ENCODE results near the gene NELL1. TPM values are rescaled to one million over a fixed set of nuclear protein-coding genes. Genes with fewer than 3 reads are reported as not detected.

The NELL1 gene
- total RNA-seq, 2 experiments from 2014 or later, result not detected

DNA sequence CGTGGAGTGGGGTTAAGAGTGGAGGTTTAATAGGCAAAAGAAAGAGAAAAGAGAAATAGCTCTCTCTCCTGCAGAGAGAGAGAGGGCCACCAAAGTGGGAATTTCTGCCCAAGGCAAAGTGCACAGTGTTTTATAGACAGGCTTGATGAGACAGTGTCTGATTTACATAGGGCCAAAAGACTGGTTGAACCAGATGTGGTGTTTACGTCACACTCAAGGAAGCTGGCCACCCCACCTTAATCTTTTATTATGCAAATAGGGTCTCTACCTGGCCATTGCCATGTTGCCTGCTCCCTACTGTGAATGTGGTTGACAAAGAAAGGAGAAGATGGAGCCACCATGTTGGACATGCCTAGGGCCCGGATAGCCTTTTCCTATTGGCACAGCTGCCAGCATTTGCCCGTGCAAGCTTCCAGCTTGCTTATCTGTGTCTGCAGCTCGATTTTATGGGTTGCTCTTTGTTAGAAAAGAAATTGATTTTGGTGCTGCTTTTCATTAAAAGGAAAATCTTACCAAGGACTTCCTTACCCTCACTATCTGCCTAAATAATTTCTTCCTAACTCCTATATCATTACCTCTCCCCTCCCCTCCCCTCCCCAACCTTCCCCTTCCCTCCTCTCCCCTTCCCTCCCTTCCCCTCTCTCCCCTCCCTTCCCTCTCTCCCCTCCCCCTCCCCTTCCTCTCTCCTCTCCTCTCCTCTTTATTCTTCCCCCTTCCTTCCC lies 436.0 kb downstream of the NELL1 start:
- POLR2A ChIA-PET, result no interaction called here
- H3K27ac Mint-ChIP-seq, result no peak overlapping the region
- no peaks in the 10 kb centered on the region for H3K27me3 Mint-ChIP-seq
- H3K36me3 Mint-ChIP-seq (ENCODE audit: low read depth), result no peaks in the 10 kb centered on the region
- H3K4me1 Mint-ChIP-seq (ENCODE audit: low read depth), result no peaks in the 10 kb centered on the region
- DNase-seq (no peak), ATAC-seq (ENCODE audit: poor library complexity) (no peak)
- Histone ChIP-seq H3K4me3 (ENCODE audit: low read length) (no peak overlapping the region), H3K36me3 (ENCODE audit: insufficient read depth, low read length) (no peaks in the 10 kb centered on the region), H3K27ac (ENCODE audit: low read depth in 1 of 2, low read length in 2 of 2) (no peak overlapping the region), H3K9me3 (ENCODE audit: control insufficient read depth in 1 of 2, insufficient read depth in 1 of 2, low read length in 2 of 2) (no peaks in the 10 kb centered on the region), H3K4me1 (ENCODE audit: insufficient read depth, low read length) (no peaks in the 10 kb centered on the region), H3K27me3 (ENCODE audit: control insufficient read depth in 1 of 2, insufficient read depth in 2 of 2, low read length in 2 of 2) (no peaks in the 10 kb centered on the region)
- TF ChIP-seq, protein P1, sequence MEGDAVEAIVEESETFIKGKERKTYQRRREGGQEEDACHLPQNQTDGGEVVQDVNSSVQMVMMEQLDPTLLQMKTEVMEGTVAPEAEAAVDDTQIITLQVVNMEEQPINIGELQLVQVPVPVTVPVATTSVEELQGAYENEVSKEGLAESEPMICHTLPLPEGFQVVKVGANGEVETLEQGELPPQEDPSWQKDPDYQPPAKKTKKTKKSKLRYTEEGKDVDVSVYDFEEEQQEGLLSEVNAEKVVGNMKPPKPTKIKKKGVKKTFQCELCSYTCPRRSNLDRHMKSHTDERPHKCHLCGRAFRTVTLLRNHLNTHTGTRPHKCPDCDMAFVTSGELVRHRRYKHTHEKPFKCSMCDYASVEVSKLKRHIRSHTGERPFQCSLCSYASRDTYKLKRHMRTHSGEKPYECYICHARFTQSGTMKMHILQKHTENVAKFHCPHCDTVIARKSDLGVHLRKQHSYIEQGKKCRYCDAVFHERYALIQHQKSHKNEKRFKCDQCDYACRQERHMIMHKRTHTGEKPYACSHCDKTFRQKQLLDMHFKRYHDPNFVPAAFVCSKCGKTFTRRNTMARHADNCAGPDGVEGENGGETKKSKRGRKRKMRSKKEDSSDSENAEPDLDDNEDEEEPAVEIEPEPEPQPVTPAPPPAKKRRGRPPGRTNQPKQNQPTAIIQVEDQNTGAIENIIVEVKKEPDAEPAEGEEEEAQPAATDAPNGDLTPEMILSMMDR (IDR thresholded peaks at IDR 0.05), result no peak
- peaks cover 9% of the 10 kb centered on the region for H3K9me3 Mint-ChIP-seq
- intact Hi-C loops (cut with DNase I, micrococcal nuclease), result no loop called here
- CTCF ChIA-PET, result no interaction called here
- no peak overlapping the region for H3K4me3 Mint-ChIP-seq

DNA sequence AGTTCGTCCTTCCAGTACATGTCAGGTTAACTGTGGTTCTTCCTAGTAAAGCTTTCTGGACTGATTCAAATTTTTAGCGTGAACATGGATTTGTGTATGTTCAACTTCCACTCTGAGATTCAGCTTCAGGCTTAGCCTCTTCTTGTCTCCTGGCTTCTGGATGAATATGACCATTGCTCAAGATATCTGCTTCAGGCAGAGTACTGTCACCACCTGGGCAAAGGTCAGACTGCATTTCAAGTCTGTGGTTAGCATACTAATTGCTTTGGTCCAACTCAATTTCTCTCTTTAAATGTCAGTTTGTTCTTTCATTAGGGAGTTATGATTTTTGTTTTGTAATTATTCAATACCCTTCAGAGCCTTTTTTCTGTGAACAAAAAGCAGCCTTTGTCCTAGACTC lies 440.0 kb downstream of the NELL1 start:
- Mint-ChIP-seq H3K4me3 (no peak overlapping the region), H3K27ac (no peak overlapping the region), H3K36me3 (ENCODE audit: low read depth) (no peaks in the 10 kb centered on the region), H3K27me3 (no peaks in the 10 kb centered on the region), H3K9me3 (peaks cover 7% of the 10 kb centered on the region), H3K4me1 (ENCODE audit: low read depth) (no peaks in the 10 kb centered on the region)
- intact Hi-C loops (cut with DNase I, micrococcal nuclease), result no loop called here
- CTCF ChIA-PET, result no interaction called here
- TF ChIP-seq, protein P1 (IDR thresholded peaks at IDR 0.05), result no peak
- Histone ChIP-seq H3K9me3 (ENCODE audit: control insufficient read depth in 1 of 2, insufficient read depth in 1 of 2, low read length in 2 of 2) (peaks cover 0 to 3% of the 10 kb centered on the region in 2 experiments), H3K4me3 (ENCODE audit: low read length) (no peak overlapping the region), H3K27ac (ENCODE audit: low read depth in 1 of 2, low read length in 2 of 2) (no peak overlapping the region), H3K27me3 (ENCODE audit: control insufficient read depth in 1 of 2, insufficient read depth in 2 of 2, low read length in 2 of 2) (no peaks in the 10 kb centered on the region), H3K4me1 (ENCODE audit: insufficient read depth, low read length) (no peaks in the 10 kb centered on the region), H3K36me3 (ENCODE audit: insufficient read depth, low read length) (no peaks in the 10 kb centered on the region)
- ATAC-seq (ENCODE audit: poor library complexity), result no peak
- no peak for DNase-seq
- POLR2A ChIA-PET, result no interaction called here

DNA sequence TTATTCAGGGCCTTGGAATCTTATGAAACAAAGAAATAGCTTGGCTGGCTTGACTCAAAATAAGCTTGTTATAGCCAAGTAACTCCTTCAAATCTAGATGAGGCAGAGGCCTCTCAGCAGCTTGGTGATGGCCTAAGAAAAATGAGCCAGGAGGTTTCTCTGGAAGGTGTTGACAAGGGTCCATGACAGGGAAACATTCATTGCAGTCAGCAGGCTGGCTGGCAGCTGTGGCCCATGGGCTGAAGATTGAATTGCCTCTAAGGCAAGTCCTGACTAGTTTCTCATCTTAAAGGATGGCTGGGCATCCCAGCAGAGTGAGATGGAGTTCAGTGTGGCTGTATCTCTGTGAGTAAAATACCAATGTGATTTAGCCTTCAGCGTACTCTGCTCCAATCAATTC lies 441.0 kb downstream of the NELL1 start:
- TF ChIP-seq, protein P1 (IDR thresholded peaks at IDR 0.05), result no peak
- H3K4me3 ChIP-seq (ENCODE audit: low read length), result no peak overlapping the region
- ChIA-PET CTCF (no interaction called here), POLR2A (no interaction called here)
- DNase-seq (no peak), ATAC-seq (ENCODE audit: poor library complexity) (no peak)
- Mint-ChIP-seq H3K27me3 (no peaks in the 10 kb centered on the region), H3K9me3 (peaks cover 2% of the 10 kb centered on the region), H3K4me3 (no peak overlapping the region), H3K4me1 (ENCODE audit: low read depth) (no peaks in the 10 kb centered on the region), H3K36me3 (ENCODE audit: low read depth) (no peaks in the 10 kb centered on the region), H3K27ac (no peak overlapping the region)
- intact Hi-C loops (cut with DNase I, micrococcal nuclease), result no loop called here
- no peak overlapping the region for H3K27ac ChIP-seq (ENCODE audit: low read depth in 1 of 2, low read length in 2 of 2)
- no peaks in the 10 kb centered on the region for H3K36me3 ChIP-seq (ENCODE audit: insufficient read depth, low read length)
- H3K4me1 ChIP-seq (ENCODE audit: insufficient read depth, low read length), result no peaks in the 10 kb centered on the region
- no peaks in the 10 kb centered on the region for H3K27me3 ChIP-seq (ENCODE audit: control insufficient read depth in 1 of 2, insufficient read depth in 2 of 2, low read length in 2 of 2)
- H3K9me3 ChIP-seq (ENCODE audit: control insufficient read depth in 1 of 2, insufficient read depth in 1 of 2, low read length in 2 of 2), result peaks cover 0 to 3% of the 10 kb centered on the region in 2 experiments
